Suprapubic skin (tissue), 4 donors: ENCODE results near the gene LPP.

Source experiments
- EP300 ChIP-seq: sonication (generic); formaldehyde crosslinking; IDR thresholded peaks from one replicate; pipeline ENCODE4 v1.6.1; 2017; ENCODE audit warnings: antibody characterized with exemption
- POLR2A ChIP-seq, 2 donors: fragments of 450-650 bp; IDR thresholded peaks; one replicate each; pipeline ENCODE4 v1.6.1; 2017; ENCODE audit warnings: antibody characterized with exemption in 2 of 2, mild to moderate bottlenecking in 2 of 2, moderate library complexity in 2 of 2
- POLR2AphosphoS5 ChIP-seq, 3 donors: sonication (generic); formaldehyde crosslinking; IDR thresholded peaks; one replicate each; pipeline ENCODE4 v1.6.1; 2017; ENCODE audit warnings: antibody characterized with exemption in 3 of 3
- TF ChIP-seq, protein P1 (sequence below), 2 donors: fragments of 200-600 bp in 1 of 2; fragments of 450-650 bp in 1 of 2; sonication (generic) in 1 of 2; IDR thresholded peaks; one replicate each; pipeline ENCODE4 v1.5.1; 2016 to 2019; ENCODE audit warnings: antibody characterized with exemption in 2 of 2, mild to moderate bottlenecking in 1 of 2, moderate library complexity in 1 of 2

DNA sequence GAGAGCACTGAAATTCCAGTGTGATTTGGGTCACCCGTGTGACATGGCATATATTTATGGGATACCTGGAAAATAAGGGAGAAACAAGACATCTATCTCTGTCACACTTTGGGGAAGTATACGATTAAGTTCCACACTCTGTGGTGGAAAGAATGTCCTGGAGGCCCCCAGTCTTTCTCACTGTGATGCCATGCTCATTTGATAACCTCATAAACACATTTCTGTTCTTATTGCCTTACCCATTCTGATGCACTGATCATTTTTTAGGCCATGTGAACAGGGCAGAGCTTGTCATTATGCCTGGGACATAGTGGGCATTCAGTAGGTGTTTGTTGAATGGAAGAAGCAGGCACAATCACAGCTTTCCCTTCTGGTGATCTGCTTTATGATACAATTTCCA is 668.5 kb downstream of the LPP start:
- TF ChIP-seq, protein P1, sequence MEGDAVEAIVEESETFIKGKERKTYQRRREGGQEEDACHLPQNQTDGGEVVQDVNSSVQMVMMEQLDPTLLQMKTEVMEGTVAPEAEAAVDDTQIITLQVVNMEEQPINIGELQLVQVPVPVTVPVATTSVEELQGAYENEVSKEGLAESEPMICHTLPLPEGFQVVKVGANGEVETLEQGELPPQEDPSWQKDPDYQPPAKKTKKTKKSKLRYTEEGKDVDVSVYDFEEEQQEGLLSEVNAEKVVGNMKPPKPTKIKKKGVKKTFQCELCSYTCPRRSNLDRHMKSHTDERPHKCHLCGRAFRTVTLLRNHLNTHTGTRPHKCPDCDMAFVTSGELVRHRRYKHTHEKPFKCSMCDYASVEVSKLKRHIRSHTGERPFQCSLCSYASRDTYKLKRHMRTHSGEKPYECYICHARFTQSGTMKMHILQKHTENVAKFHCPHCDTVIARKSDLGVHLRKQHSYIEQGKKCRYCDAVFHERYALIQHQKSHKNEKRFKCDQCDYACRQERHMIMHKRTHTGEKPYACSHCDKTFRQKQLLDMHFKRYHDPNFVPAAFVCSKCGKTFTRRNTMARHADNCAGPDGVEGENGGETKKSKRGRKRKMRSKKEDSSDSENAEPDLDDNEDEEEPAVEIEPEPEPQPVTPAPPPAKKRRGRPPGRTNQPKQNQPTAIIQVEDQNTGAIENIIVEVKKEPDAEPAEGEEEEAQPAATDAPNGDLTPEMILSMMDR (IDR thresholded peaks at IDR 0.05): no peak
- no peak for TF ChIP-seq EP300
- TF ChIP-seq POLR2A (IDR thresholded peaks at IDR 0.05): no peak
- TF ChIP-seq POLR2AphosphoS5 (IDR thresholded peaks at IDR 0.05): no peak
